ENCODE data around the gene BRINP3.

DNA sequence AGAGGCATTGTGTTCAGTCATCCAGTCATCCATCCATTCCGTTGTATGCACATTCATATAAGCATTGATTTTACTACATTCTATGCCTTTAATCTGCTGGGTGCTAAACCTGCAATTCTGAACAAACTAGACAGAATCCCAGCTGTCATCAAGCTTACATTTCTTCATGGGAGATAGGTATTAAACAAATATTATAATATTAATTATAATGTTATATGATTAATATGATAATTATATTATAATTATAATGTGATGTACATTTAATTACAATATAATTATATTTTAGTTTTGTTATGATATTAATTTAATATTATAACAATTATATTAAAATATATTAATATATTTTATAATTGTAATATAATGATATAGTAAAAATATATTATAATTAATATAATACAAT, 112.4 kb downstream of the BRINP3 start:
- TF ChIP-seq POLR2A (IDR thresholded peaks at IDR 0.05) (no peak), POLR2AphosphoS5 (IDR thresholded peaks at IDR 0.05) (no peak), CTCF (IDR thresholded peaks at IDR 0.05) (no peak)
